Measurements from ENCODE around the gene GRAMD2B. TPM values are rescaled to one million over a fixed set of nuclear protein-coding genes. Genes with fewer than 3 reads are reported as not detected.

The GRAMD2B gene
- total and polyA plus RNA-seq, 2 of the 8 experiments (the other 6 are each of a cell fraction or from before 2014, with no cell fraction given), result 6.4 to 9.4 TPM

DNA sequence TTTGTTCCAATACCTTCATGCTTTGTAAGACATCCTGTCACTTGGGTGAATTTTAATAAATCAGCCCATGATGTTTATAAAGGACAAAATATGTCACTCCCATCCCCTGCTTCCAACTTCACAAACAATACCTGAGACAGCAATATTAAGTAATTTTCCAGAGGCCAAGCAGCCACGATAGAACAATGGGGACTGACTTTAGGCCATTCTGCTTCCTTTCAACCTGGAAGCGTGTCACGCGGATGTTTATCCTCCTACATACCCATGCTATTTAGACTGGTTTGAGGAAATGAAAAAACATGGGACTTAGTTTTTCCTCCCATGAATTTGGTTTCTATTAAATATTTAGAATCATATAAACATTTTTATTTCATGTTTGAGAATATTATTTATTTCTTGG, 82.9 kb downstream of the GRAMD2B start:
- H4K5ac ChIP-seq (ENCODE audit: insufficient read length, low read depth, low read length), result no peak overlapping the region
- no peaks in the 10 kb centered on the region for H4K20me1 ChIP-seq (replicated peaks in 1 of 2; ENCODE audit: control insufficient read depth in 1 of 2, insufficient read depth in 2 of 2, low read length in 2 of 2)
- WGBS, 2 experiments (ENCODE audit: extremely low coverage in 1 of 2, insufficient coverage in 1 of 2, insufficient read length in 1 of 2, insufficient replicate concordance in 2 of 2, low coverage in 1 of 2, low lambda C conversion rate in 2 of 2, missing lambda C conversion rate in 1 of 2), result 93% methylated on average over 4 of the region's 4 CpGs; no CpG with 5 or more reads in 1 of the 2 experiments
- H3K14ac ChIP-seq (ENCODE audit: insufficient read length), result no peak overlapping the region
- H2BK20ac ChIP-seq (ENCODE audit: low read length), result no peak overlapping the region
- no peaks in the 10 kb centered on the region for H3K9me3 ChIP-seq (ENCODE audit: insufficient read depth in 2 of 2, low read depth in 1 of 2, low read length in 1 of 2)
- H3K23me2 ChIP-seq (ENCODE audit: low read depth, low read length), result no peaks in the 10 kb centered on the region
- no peak for TF ChIP-seq EP300 (IDR thresholded peaks at IDR 0.05; ENCODE audit: borderline replicate concordance in 1 of 2, low read depth in 2 of 2, low read length in 2 of 2)
- TF ChIP-seq JUND (IDR thresholded peaks at IDR 0.05; ENCODE audit: low read length), result no peak
- H3K23ac ChIP-seq (ENCODE audit: insufficient read length), result no peak overlapping the region
- H2BK5ac ChIP-seq (ENCODE audit: low read depth, low read length), result no peak overlapping the region
- no peaks in the 10 kb centered on the region for H3K79me1 ChIP-seq (ENCODE audit: low read depth, low read length)
- H3K36me3 ChIP-seq (ENCODE audit: control insufficient read depth in 2 of 4, insufficient read depth in 4 of 4, low read length in 3 of 4), result no peaks in the 10 kb centered on the region
- no peaks in the 10 kb centered on the region for H3K27me3 ChIP-seq (replicated peaks in 1 of 4; ENCODE audit: control insufficient read depth in 3 of 4, extremely low read depth in 1 of 4, insufficient read depth in 3 of 4, low read length in 3 of 4)
- H3K27ac ChIP-seq (ENCODE audit: low read depth, low read length), result no peak overlapping the region
- no peak overlapping the region for H2AK5ac ChIP-seq (ENCODE audit: low read depth, low read length)
- no peaks in the 10 kb centered on the region for H3K79me2 ChIP-seq (ENCODE audit: control insufficient read depth in 1 of 2, insufficient read depth in 2 of 2, low read length in 2 of 2)
- no peaks in the 10 kb centered on the region; a peak in 1 of 7 replicates for H3K4me1 ChIP-seq (replicated peaks in 1 of 4; ENCODE audit: control insufficient read depth in 3 of 4, insufficient read depth in 4 of 4, low read length in 3 of 4)
- H3K9ac ChIP-seq (replicated peaks in 1 of 4; ENCODE audit: extremely low read depth in 1 of 4, low read depth in 3 of 4, low read length in 3 of 4), result no peak overlapping the region
- no peak overlapping the region for H2AFZ ChIP-seq (ENCODE audit: low read length)
- ChIA-PET CTCF (ENCODE audit: partially characterized antibody) (interaction anchor here (1.3 kb wide), 1 partner anchor 169 kb away, joined by 3 read pairs; no protein-coding TSS in a partner anchor), POLR2A (ENCODE audit: partially characterized antibody) (no interaction called here)
- no peak overlapping the region for H3K56ac ChIP-seq (replicated peaks; ENCODE audit: insufficient read length, low read depth, low read length)
- no peak overlapping the region for H3K4me2 ChIP-seq (ENCODE audit: insufficient read depth in 1 of 2, low read depth in 2 of 2, low read length in 2 of 2)
- H2BK120ac ChIP-seq (replicated peaks; ENCODE audit: low read depth, low read length), result no peak overlapping the region
- no peak overlapping the region for H4K8ac ChIP-seq (ENCODE audit: extremely low read depth, insufficient read depth, low read length)
- H3K4ac ChIP-seq (replicated peaks; ENCODE audit: insufficient read length, low read depth, low read length), result no peak overlapping the region
- no peak overlapping the region for H4K91ac ChIP-seq (replicated peaks; ENCODE audit: insufficient read length, low read length)
- no peak for DNase-seq (ENCODE audit: low read depth in 1 of 2, low spot score in 2 of 2)
- no peak overlapping the region for H3K18ac ChIP-seq (ENCODE audit: extremely low read depth, low read length)
- FAIRE-seq, result no peak
- no peak overlapping the region for H3K4me3 ChIP-seq (ENCODE audit: extremely low read depth in 1 of 4, insufficient read depth in 2 of 4, low read depth in 3 of 4, low read length in 4 of 4)
- H2BK15ac ChIP-seq (ENCODE audit: low read length), result no peak overlapping the region
- H2BK12ac ChIP-seq (ENCODE audit: low read depth, low read length), result no peak overlapping the region

All from H1 (cell line).